ENCODE results near the gene CLDND2. TPM values are rescaled to one million over a fixed set of nuclear protein-coding genes. Genes with fewer than 3 reads are reported as not detected.
A peak's percentile ranks its signal among the peaks of the same experiment; 100 is the strongest.
"Not testable (repeated sequence)": the region's sequence is repeated elsewhere in the genome, so short reads cannot be mapped to it uniquely, and the experiment has no call there.

The CLDND2 gene
- total RNA-seq, 2 experiments from 2014 or later = 1.9 TPM; not detected in 1

GRCh38 chr19:51417107-51417809 is 48.5 kb upstream of the CLDND2 start, which contains the start of gene SIGLEC10:
SIGLEC10 (minus strand) TSS chr19:51417642; CDS start chr19:51417581, 61 bp downstream.
- no peak for TF ChIP-seq CTCF (conservative IDR thresholded peaks at IDR 0.05; ENCODE audit: low read length)
- no peak for TF ChIP-seq EZH2phosphoT487 (IDR thresholded peaks at IDR 0.05; ENCODE audit: borderline replicate concordance, low read depth, low read length)
- peak within 1 kb of the TSS; percentile 87 for H3K4me3 ChIP-seq (ENCODE audit: low read depth, low read length, poor library complexity, severe bottlenecking)
- H3K79me2 ChIP-seq (ENCODE audit: insufficient read depth, low read depth, low read length) = peaks cover 13% of the 10 kb centered on the region; the same call in 1 of the 2 replicates
- BruUV-seq (replicated peaks) = no TSS peak
- intact Hi-C loops (cut with micrococcal nuclease; ENCODE audit: unreplicated experiment) = loop anchor here (1.0 to 2.0 kb wide), 4 partner anchors 22 to 78 kb away; partner anchors contain the start of gene ETFB
- H3K36me3 ChIP-seq (ENCODE audit: insufficient read depth, low read length) = peaks cover 27% of the 10 kb centered on the region; the same call in 1 of the 2 replicates
- H4K20me1 ChIP-seq (ENCODE audit: insufficient read depth, low read length) = no peaks in the 10 kb centered on the region
- peak; percentile 93 for DNase-seq (ENCODE audit: low spot score)
- peak within 1 kb of the TSS; percentile 94 for H3K4me2 ChIP-seq (ENCODE audit: low read length)
- peak within 1 kb of the TSS; percentile 81 for H3K27ac ChIP-seq (ENCODE audit: low read depth, low read length, poor library complexity, severe bottlenecking)
- peak within 1 kb of the TSS; percentile 73; the same call in 1 of the 2 replicates for H2AFZ ChIP-seq (ENCODE audit: low read length)
- no peaks in the 10 kb centered on the region for H3K9me2 ChIP-seq (ENCODE audit: insufficient read depth, low read length)
- CTCF ChIA-PET (ENCODE audit: unreplicated experiment) = interaction anchor here (0.5 to 1.0 kb wide), 5 partner anchors 10 to 266 kb away, joined by 3 to 5 read pairs (median 3); partner anchors contain the start of gene ETFB
- H3K4me1 ChIP-seq (ENCODE audit: insufficient read depth, low read length, poor library complexity, severe bottlenecking) = peaks cover 24% of the 10 kb centered on the region
- no peaks in the 10 kb centered on the region for H3K9me3 ChIP-seq (ENCODE audit: low read length)
- POLR2A ChIA-PET = interaction anchor here (1.0 to 1.8 kb wide), 7 partner anchors 10 to 131 kb away, joined by 3 to 11 read pairs (median 4); no protein-coding TSS in a partner anchor

DNA sequence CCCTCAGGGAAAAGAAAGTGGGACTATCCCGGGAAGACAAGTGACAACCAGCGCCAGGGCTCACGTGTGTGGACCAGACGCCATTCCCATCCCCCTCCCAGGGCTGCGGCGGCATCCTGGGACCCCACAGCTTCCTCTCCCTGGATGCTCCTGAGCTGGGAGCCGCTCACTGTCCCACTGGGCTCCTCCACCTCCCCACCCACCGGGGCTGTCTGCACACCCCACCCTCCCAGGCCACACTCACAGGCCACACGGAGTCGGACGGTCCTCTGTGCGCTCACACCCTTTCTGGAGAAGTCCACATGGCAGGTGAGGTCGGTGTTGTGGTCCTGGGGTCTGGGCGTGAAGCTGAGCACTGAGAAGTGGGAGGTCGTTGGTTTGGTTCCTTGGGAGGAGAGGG is 47.6 kb upstream of the CLDND2 start:
- H3K79me2 ChIP-seq (ENCODE audit: insufficient read depth, low read depth, low read length) = peaks cover 13% of the 10 kb centered on the region; the same call in 1 of the 2 replicates
- peak overlapping the region; percentile 94 for H3K4me2 ChIP-seq (ENCODE audit: low read length)
- H3K9me3 ChIP-seq (ENCODE audit: low read length); H4K20me1 ChIP-seq (ENCODE audit: insufficient read depth, low read length); CTCF ChIA-PET (ENCODE audit: unreplicated experiment); H3K9me2 ChIP-seq (ENCODE audit: insufficient read depth, low read length); DNase-seq (ENCODE audit: low spot score); BruUV-seq (replicated peaks): not testable (repeated sequence)
- peaks cover 24% of the 10 kb centered on the region for H3K4me1 ChIP-seq (ENCODE audit: insufficient read depth, low read length, poor library complexity, severe bottlenecking)
- H3K27ac ChIP-seq (ENCODE audit: low read depth, low read length, poor library complexity, severe bottlenecking) = peak overlapping the region; percentile 81
- intact Hi-C loops (cut with micrococcal nuclease; ENCODE audit: unreplicated experiment) = loop anchor here (2.0 kb wide), 2 partner anchors 50 to 78 kb away; partner anchors contain the start of gene ETFB
- peaks cover 29% of the 10 kb centered on the region for H3K36me3 ChIP-seq (ENCODE audit: insufficient read depth, low read length)
- POLR2A ChIA-PET = interaction anchor here (1.8 kb wide), 1 partner anchor 21 kb away, joined by 11 read pairs; no protein-coding TSS in a partner anchor
- peak overlapping the region; percentile 87 for H3K4me3 ChIP-seq (ENCODE audit: low read depth, low read length, poor library complexity, severe bottlenecking)
- H2AFZ ChIP-seq (ENCODE audit: low read length) = peak overlapping the region; percentile 73; the same call in 1 of the 2 replicates

DNA sequence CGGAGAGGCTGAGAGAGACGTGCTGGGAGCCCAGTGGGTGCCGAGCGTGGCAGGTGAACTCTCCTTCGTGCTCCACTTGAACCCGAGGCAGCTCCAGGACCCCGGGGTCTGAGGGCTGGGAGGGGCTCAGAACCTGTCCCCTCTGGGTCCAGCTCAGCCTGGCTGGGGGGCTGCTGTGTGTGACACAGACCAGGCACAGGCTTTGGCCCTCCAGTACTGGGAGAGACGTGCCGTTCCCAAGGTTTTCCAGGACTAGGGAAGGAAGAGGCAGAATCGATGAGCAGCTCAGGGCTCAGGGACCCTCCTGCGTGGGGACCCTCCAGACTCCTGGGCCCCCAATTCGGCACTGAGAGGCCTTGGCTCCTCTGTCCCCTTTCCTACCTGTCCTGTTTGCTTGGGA is 46.4 kb upstream of the CLDND2 start:
- ChIA-PET POLR2A (no interaction called here), CTCF (ENCODE audit: unreplicated experiment) (no interaction called here)
- H3K4me2 ChIP-seq (ENCODE audit: low read length) = no peak overlapping the region
- no peaks in the 10 kb centered on the region for H3K9me3 ChIP-seq (ENCODE audit: low read length)
- intact Hi-C loops (cut with micrococcal nuclease; ENCODE audit: unreplicated experiment) = no loop called here
- H3K79me2 ChIP-seq (ENCODE audit: insufficient read depth, low read depth, low read length) = peaks cover 13% of the 10 kb centered on the region; the same call in 1 of the 2 replicates
- H2AFZ ChIP-seq (ENCODE audit: low read length) = no peak overlapping the region
- H3K9me2 ChIP-seq (ENCODE audit: insufficient read depth, low read length) = no peaks in the 10 kb centered on the region
- peaks cover 39% of the 10 kb centered on the region for H3K36me3 ChIP-seq (ENCODE audit: insufficient read depth, low read length)
- H3K27ac ChIP-seq (ENCODE audit: low read depth, low read length, poor library complexity, severe bottlenecking) = no peak overlapping the region
- no peaks in the 10 kb centered on the region for H4K20me1 ChIP-seq (ENCODE audit: insufficient read depth, low read length)
- peaks cover 24% of the 10 kb centered on the region for H3K4me1 ChIP-seq (ENCODE audit: insufficient read depth, low read length, poor library complexity, severe bottlenecking)
- BruUV-seq (replicated peaks) = no TSS peak
- TF ChIP-seq EZH2phosphoT487 (IDR thresholded peaks at IDR 0.05; ENCODE audit: borderline replicate concordance, low read depth, low read length) (no peak), CTCF (conservative IDR thresholded peaks at IDR 0.05; ENCODE audit: low read length) (no peak)
- H3K4me3 ChIP-seq (ENCODE audit: low read depth, low read length, poor library complexity, severe bottlenecking) = no peak overlapping the region
- DNase-seq (ENCODE audit: low spot score) = no peak
